Measurements from ENCODE around the gene HIGD1C.
"Not testable (repeated sequence)": the region's sequence is repeated elsewhere in the genome, so short reads cannot be mapped to it uniquely, and the experiment has no call there.

The HIGD1C gene

GRCh38 chr12:50953047-50953446, 703 bp downstream of the HIGD1C start:
- no peak for TF ChIP-seq ZFX (IDR thresholded peaks at IDR 0.05; ENCODE audit: borderline replicate concordance)
- TF ChIP-seq CTCF (IDR thresholded peaks at IDR 0.05): 0 out of 2 replicates have a peak, but pooled peaks have one; percentile 11
- no peak overlapping the region for H3K27ac ChIP-seq

GRCh38 chr12:50954789-50955188, 2.4 kb downstream of the HIGD1C start:
- H3K27ac ChIP-seq: not testable (repeated sequence)

DNA sequence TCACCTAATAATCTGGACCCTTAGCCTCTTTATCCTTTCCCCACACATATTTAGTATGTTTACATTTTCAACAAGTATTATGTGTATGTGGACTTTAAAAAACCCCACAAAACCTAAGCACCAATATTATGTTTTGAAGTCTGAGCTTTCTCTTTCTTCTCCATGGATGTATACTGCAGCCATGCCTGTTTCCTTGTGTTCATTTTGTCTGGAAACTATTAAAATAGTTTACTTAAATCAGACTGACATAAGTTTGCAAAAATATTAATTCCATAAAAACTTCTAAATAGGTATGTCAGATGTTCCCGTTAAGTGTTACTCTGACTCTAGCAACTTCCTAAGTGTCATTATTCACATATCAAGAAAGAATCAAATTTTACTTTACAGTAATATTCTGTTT, 2.9 kb downstream of the HIGD1C start:
- no peak for TF ChIP-seq ZFX (IDR thresholded peaks at IDR 0.05; ENCODE audit: borderline replicate concordance)
- TF ChIP-seq CTCF (IDR thresholded peaks at IDR 0.05): no peak
- no peak overlapping the region for H3K27ac ChIP-seq

- H3K27ac ChIP-seq: no peak overlapping the region
- no peak for TF ChIP-seq CTCF (IDR thresholded peaks at IDR 0.05)
- no peak for TF ChIP-seq ZFX (IDR thresholded peaks at IDR 0.05; ENCODE audit: borderline replicate concordance)
These were observed 3.4 kb downstream of the HIGD1C start for GRCh38 chr12:50955697-50956096.

DNA sequence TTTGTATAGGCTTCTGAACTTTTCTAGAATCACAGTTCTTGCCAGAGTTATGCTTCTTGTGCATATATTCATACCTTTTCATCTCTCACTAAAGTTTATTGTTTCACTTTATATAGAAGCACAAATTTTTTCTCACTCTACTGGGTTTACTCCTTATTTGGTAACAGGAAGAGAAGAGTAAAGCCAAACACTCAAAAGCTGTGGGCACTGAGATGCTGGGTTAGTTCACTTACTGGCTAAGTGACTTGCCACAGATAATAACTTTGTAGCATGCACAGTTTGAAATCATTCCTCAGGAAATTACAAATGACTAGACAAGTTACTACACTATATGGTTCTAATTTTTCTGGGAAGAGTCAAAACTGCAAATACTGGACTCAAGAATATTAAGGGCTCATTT, 7.8 kb downstream of the HIGD1C start:
- H3K27ac ChIP-seq: no peak overlapping the region
- TF ChIP-seq CTCF (IDR thresholded peaks at IDR 0.05) (no peak), ZFX (IDR thresholded peaks at IDR 0.05; ENCODE audit: borderline replicate concordance) (no peak)

DNA sequence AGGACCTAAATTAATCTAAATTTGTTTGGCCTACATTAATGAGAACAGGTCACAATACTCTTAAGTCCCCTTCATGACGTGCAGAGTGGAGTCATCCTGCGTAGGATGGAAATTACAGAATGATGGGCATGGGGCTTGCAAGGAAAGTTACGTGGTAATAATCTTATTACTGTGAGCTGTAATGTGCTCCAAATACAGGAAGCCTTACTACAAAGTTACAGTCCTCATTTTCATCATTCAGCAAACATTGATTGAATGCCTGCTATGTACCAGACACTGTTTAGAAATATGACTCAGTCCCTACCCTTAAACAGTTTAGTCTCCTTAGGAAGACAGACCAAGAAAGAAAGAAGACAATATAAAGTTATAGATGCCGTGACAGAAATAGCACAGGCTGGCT, 9.4 kb downstream of the HIGD1C start:
- TF ChIP-seq CTCF (IDR thresholded peaks at IDR 0.05) (no peak), ZFX (IDR thresholded peaks at IDR 0.05; ENCODE audit: borderline replicate concordance) (no peak)
- H3K27ac ChIP-seq: no peak overlapping the region

DNA sequence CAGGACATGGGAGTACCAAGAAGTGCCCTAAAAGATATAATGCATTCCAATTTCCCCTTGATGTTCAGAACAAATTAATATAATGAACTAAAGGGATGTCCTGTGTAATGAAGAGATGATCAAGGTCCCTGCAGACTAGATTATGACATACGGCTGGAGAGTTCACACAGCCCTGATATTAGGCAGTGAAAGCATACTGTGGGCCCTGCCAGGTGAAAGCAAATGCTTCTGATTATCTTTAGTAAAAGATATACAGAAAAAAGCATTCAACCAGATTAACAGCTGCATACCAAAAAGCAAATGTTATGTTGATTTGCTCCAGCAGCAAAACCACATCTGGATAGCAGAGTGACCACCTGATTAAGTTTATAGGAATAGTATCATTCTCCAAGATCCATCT, 12.1 kb downstream of the HIGD1C start:
- no peak overlapping the region for H3K27ac ChIP-seq
- TF ChIP-seq CTCF (IDR thresholded peaks at IDR 0.05): no peak
- no peak for TF ChIP-seq ZFX (IDR thresholded peaks at IDR 0.05; ENCODE audit: borderline replicate concordance)

DNA sequence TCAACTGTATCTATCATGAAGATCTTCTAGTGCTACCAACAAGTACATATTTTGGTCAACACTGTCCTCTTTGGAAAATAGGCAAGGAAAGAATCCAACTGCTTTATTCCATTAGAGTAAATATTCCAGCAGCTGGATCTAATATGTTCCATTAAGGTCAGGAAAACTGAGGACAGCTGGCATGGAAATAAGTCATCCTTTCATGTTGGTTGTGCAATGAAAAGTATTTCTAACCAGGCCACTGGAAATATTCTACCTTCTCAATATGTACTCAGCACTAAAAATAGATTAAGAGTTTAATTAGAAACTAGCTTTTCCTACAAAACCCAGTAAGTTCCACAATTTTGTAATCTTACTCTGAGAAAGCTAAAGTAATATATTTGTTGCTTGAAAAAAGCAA, 19.6 kb downstream of the HIGD1C start:
- H3K27ac ChIP-seq: no peak overlapping the region
- no peak for TF ChIP-seq CTCF (IDR thresholded peaks at IDR 0.05)
- no peak for TF ChIP-seq ZFX (IDR thresholded peaks at IDR 0.05; ENCODE audit: borderline replicate concordance)
